ENCODE data around the gene IFT25.
A peak's percentile ranks its signal among the peaks of the same experiment; 100 is the strongest.
"Not testable (repeated sequence)": the region's sequence is repeated elsewhere in the genome, so short reads cannot be mapped to it uniquely, and the experiment has no call there.

IFT25 gene

GRCh38 chr1:53891018-53891417, 54.5 kb downstream of the IFT25 start:
- peaks cover 10 to 12% of the 10 kb centered on the region in 2 donors for H3K4me1 ChIP-seq (ENCODE audit: control insufficient read depth in 2 of 2, insufficient read depth in 2 of 2, low read length in 2 of 2)
- H3K36me3 ChIP-seq (ENCODE audit: control insufficient read depth in 2 of 2, insufficient read depth in 2 of 2, low read length in 2 of 2): peaks cover 3% of the 10 kb centered on the region in 2 donors
- H3K27me3 ChIP-seq (ENCODE audit: control insufficient read depth in 2 of 2, insufficient read depth in 2 of 2, low read length in 2 of 2): no peaks in the 10 kb centered on the region
- no peak overlapping the region for H3K9ac ChIP-seq (ENCODE audit: low read depth in 1 of 2, low read length in 2 of 2)
- H3K27ac ChIP-seq (ENCODE audit: low read depth in 2 of 2, low read length in 2 of 2): no peak overlapping the region
- no peak overlapping the region for H3K4me3 ChIP-seq (ENCODE audit: low read length in 2 of 2)
- no peaks in the 10 kb centered on the region for H3K9me3 ChIP-seq (ENCODE audit: control insufficient read depth in 2 of 2, low read length in 2 of 2)

- Histone ChIP-seq H3K27ac (ENCODE audit: low read depth in 2 of 2, low read length in 2 of 2) (peak overlapping the region in 1 of 2 donors; percentile 61), H3K36me3 (ENCODE audit: control insufficient read depth in 2 of 2, insufficient read depth in 2 of 2, low read length in 2 of 2) (peaks cover 3 to 5% of the 10 kb centered on the region in 2 donors), H3K4me1 (ENCODE audit: control insufficient read depth in 2 of 2, insufficient read depth in 2 of 2, low read length in 2 of 2) (peaks cover 10 to 12% of the 10 kb centered on the region in 2 donors), H3K9me3 (ENCODE audit: control insufficient read depth in 2 of 2, low read length in 2 of 2) (no peaks in the 10 kb centered on the region), H3K27me3 (ENCODE audit: control insufficient read depth in 2 of 2, insufficient read depth in 2 of 2, low read length in 2 of 2) (no peaks in the 10 kb centered on the region), H3K9ac (ENCODE audit: low read depth in 1 of 2, low read length in 2 of 2) (peak overlapping the region; percentile 65 to 78), H3K4me3 (ENCODE audit: low read length in 2 of 2) (peak overlapping the region; percentile 92 to 95)
Observed at GRCh38 chr1:53890522-53890941, 55.0 kb downstream of the IFT25 start.

DNA sequence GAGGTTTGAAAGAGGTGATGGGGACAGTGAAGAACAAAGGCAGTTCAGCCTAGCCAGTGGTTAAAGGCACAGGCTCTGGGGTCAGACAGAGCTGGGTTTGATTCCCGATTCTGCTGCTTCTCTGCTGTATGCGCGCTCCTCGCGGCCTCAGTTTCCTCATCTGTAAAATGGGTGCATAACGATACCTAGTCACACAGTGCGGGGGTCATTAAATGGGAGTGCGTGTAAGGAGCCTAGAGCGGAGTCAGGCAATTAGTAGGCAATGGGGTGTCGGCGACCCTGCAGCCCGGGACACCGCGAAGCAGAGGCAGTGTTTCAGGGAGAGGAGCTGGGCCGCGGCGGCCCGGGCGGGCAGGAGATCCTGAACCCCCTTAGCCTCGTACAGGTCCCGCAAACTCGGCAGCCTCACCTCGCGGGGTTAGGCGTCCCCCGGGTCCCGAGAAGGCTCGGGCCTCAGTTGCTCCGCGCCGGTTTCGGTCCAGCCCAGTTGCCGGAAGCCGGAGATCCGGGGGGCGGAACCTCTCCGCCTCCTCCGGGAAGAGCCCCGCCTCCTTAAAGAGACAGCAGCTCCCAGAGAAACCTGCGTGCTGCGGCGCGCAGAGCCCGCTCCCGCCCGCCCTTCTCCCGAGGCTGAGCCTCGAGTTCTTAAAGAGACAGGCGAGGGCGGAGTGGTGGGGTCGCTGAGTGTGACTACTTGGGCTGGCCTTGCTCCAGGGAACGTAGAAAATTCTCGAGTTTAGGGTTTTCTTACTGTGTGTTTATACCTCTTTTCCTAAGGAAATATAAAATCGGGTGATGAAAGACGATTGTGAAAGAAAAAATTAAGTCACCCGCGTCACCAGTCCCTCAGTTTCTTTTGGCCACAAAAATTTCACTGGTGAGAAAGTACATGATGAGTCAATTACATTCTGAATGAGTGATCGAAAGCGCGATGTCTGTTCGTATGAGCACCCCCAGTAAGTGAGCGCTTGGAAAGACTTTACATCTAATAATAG, 55.9 kb downstream of the IFT25 start, which contains the start of gene YIPF1:
Gene YIPF1, minus strand, starts transcription at position 494 of the 995 bp plus-strand sequence. CDS start 860 bp downstream, outside the sequence.
- no peaks in the 10 kb centered on the region for H3K9me3 ChIP-seq (ENCODE audit: control insufficient read depth in 2 of 2, low read length in 2 of 2)

GRCh38 chr1:53888681-53889080, 56.8 kb downstream of the IFT25 start:
- peaks cover 5 to 8% of the 10 kb centered on the region in 2 donors for H3K36me3 ChIP-seq (ENCODE audit: control insufficient read depth in 2 of 2, insufficient read depth in 2 of 2, low read length in 2 of 2)
- no peaks in the 10 kb centered on the region for H3K9me3 ChIP-seq (ENCODE audit: control insufficient read depth in 2 of 2, low read length in 2 of 2)
- H3K4me1 ChIP-seq (ENCODE audit: control insufficient read depth in 2 of 2, insufficient read depth in 2 of 2, low read length in 2 of 2): peaks cover 8 to 10% of the 10 kb centered on the region in 2 donors
- H3K9ac ChIP-seq (ENCODE audit: low read depth in 1 of 2, low read length in 2 of 2): peak overlapping the region in 1 of 2 donors; percentile 78
- no peaks in the 10 kb centered on the region for H3K27me3 ChIP-seq (ENCODE audit: control insufficient read depth in 2 of 2, insufficient read depth in 2 of 2, low read length in 2 of 2)
- peak overlapping the region; percentile 92 to 95 for H3K4me3 ChIP-seq (ENCODE audit: low read length in 2 of 2)
- H3K27ac ChIP-seq (ENCODE audit: low read depth in 2 of 2, low read length in 2 of 2): no peak overlapping the region

More for the DNA sequence above, 55.9 kb downstream of the IFT25 start, which contains the start of gene YIPF1:
- Histone ChIP-seq H3K4me1 (ENCODE audit: control insufficient read depth in 2 of 2, insufficient read depth in 2 of 2, low read length in 2 of 2) (peaks cover 10 to 12% of the 10 kb centered on the region in 2 donors), H3K4me3 (ENCODE audit: low read length in 2 of 2) (peak within 1 kb of the TSS; percentile 92 to 95), H3K36me3 (ENCODE audit: control insufficient read depth in 2 of 2, insufficient read depth in 2 of 2, low read length in 2 of 2) (peaks cover 5 to 7% of the 10 kb centered on the region in 2 donors), H3K9ac (ENCODE audit: low read depth in 1 of 2, low read length in 2 of 2) (peak within 1 kb of the TSS; percentile 78 to 85), H3K27me3 (ENCODE audit: control insufficient read depth in 2 of 2, insufficient read depth in 2 of 2, low read length in 2 of 2) (no peaks in the 10 kb centered on the region), H3K27ac (ENCODE audit: low read depth in 2 of 2, low read length in 2 of 2) (peak within 1 kb of the TSS; percentile 58 to 61)

- not testable (repeated sequence) for H3K9me3 ChIP-seq (ENCODE audit: control insufficient read depth in 2 of 2, low read length in 2 of 2); H3K9ac ChIP-seq (ENCODE audit: low read depth in 1 of 2, low read length in 2 of 2); H3K4me1 ChIP-seq (ENCODE audit: control insufficient read depth in 2 of 2, insufficient read depth in 2 of 2, low read length in 2 of 2); H3K4me3 ChIP-seq (ENCODE audit: low read length in 2 of 2); H3K27me3 ChIP-seq (ENCODE audit: control insufficient read depth in 2 of 2, insufficient read depth in 2 of 2, low read length in 2 of 2); H3K27ac ChIP-seq (ENCODE audit: low read depth in 2 of 2, low read length in 2 of 2)
- H3K36me3 ChIP-seq (ENCODE audit: control insufficient read depth in 2 of 2, insufficient read depth in 2 of 2, low read length in 2 of 2): peaks cover 17% of the 10 kb centered on the region in 2 donors
Observed at GRCh38 chr1:53883600-53883999, 61.9 kb downstream of the IFT25 start.

DNA sequence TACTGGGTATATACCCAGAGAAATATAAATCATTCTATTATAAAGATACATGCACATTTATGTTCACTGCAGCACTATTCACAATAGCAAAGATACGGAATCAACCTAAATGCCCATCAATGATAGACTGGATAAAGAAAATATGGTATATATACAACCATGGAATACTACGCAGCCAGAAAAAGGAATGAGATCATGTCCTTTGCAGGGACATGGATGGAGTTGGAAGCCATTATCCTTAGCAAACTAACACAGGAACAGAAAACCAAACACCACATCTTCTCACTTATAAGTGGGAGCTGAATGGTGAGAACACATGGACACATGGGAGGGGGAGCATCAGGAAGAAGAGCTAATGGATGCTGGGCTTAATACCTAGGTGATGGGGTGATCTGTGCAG, 63.6 kb downstream of the IFT25 start:
- H3K9me3 ChIP-seq (ENCODE audit: control insufficient read depth in 2 of 2, low read length in 2 of 2); H3K4me3 ChIP-seq (ENCODE audit: low read length in 2 of 2); H3K4me1 ChIP-seq (ENCODE audit: control insufficient read depth in 2 of 2, insufficient read depth in 2 of 2, low read length in 2 of 2); H3K27ac ChIP-seq (ENCODE audit: low read depth in 2 of 2, low read length in 2 of 2); H3K9ac ChIP-seq (ENCODE audit: low read depth in 1 of 2, low read length in 2 of 2); H3K27me3 ChIP-seq (ENCODE audit: control insufficient read depth in 2 of 2, insufficient read depth in 2 of 2, low read length in 2 of 2): not testable (repeated sequence)
- peaks cover 28 to 29% of the 10 kb centered on the region in 2 donors for H3K36me3 ChIP-seq (ENCODE audit: control insufficient read depth in 2 of 2, insufficient read depth in 2 of 2, low read length in 2 of 2)

- H3K9ac ChIP-seq (ENCODE audit: low read depth in 1 of 2, low read length in 2 of 2): no peak overlapping the region
- peaks cover 28 to 40% of the 10 kb centered on the region in 2 donors for H3K36me3 ChIP-seq (ENCODE audit: control insufficient read depth in 2 of 2, insufficient read depth in 2 of 2, low read length in 2 of 2)
- no peaks in the 10 kb centered on the region for H3K27me3 ChIP-seq (ENCODE audit: control insufficient read depth in 2 of 2, insufficient read depth in 2 of 2, low read length in 2 of 2)
Observed at GRCh38 chr1:53878492-53879105, 66.9 kb downstream of the IFT25 start.

GRCh38 chr1:53875150-53875549, 70.3 kb downstream of the IFT25 start:
- H3K4me1 ChIP-seq (ENCODE audit: control insufficient read depth in 2 of 2, insufficient read depth in 2 of 2, low read length in 2 of 2); H3K4me3 ChIP-seq (ENCODE audit: low read length in 2 of 2); H3K27ac ChIP-seq (ENCODE audit: low read depth in 2 of 2, low read length in 2 of 2); H3K9ac ChIP-seq (ENCODE audit: low read depth in 1 of 2, low read length in 2 of 2); H3K9me3 ChIP-seq (ENCODE audit: control insufficient read depth in 2 of 2, low read length in 2 of 2); H3K27me3 ChIP-seq (ENCODE audit: control insufficient read depth in 2 of 2, insufficient read depth in 2 of 2, low read length in 2 of 2): not testable (repeated sequence)
- peaks cover 51% of the 10 kb centered on the region in 2 donors for H3K36me3 ChIP-seq (ENCODE audit: control insufficient read depth in 2 of 2, insufficient read depth in 2 of 2, low read length in 2 of 2)

More at GRCh38 chr1:53878492-53879105, 66.9 kb downstream of the IFT25 start:
- H3K4me1 ChIP-seq (ENCODE audit: control insufficient read depth in 2 of 2, insufficient read depth in 2 of 2, low read length in 2 of 2): no peaks in the 10 kb centered on the region
- H3K27ac ChIP-seq (ENCODE audit: low read depth in 2 of 2, low read length in 2 of 2): no peak overlapping the region
- H3K4me3 ChIP-seq (ENCODE audit: low read length in 2 of 2): no peak overlapping the region
- no peaks in the 10 kb centered on the region for H3K9me3 ChIP-seq (ENCODE audit: control insufficient read depth in 2 of 2, low read length in 2 of 2)

- Histone ChIP-seq H3K36me3 (ENCODE audit: control insufficient read depth in 2 of 2, insufficient read depth in 2 of 2, low read length in 2 of 2) (peaks cover 38 to 44% of the 10 kb centered on the region in 2 donors), H3K27ac (ENCODE audit: low read depth in 2 of 2, low read length in 2 of 2) (no peak overlapping the region), H3K9me3 (ENCODE audit: control insufficient read depth in 2 of 2, low read length in 2 of 2) (no peaks in the 10 kb centered on the region), H3K27me3 (ENCODE audit: control insufficient read depth in 2 of 2, insufficient read depth in 2 of 2, low read length in 2 of 2) (no peaks in the 10 kb centered on the region), H3K9ac (ENCODE audit: low read depth in 1 of 2, low read length in 2 of 2) (no peak overlapping the region), H3K4me1 (ENCODE audit: control insufficient read depth in 2 of 2, insufficient read depth in 2 of 2, low read length in 2 of 2) (no peaks in the 10 kb centered on the region), H3K4me3 (ENCODE audit: low read length in 2 of 2) (no peak overlapping the region)
Observed at GRCh38 chr1:53871773-53872484, 73.6 kb downstream of the IFT25 start.
